HepG2 (cell line): Measurements from ENCODE around the gene GPR37L1. TPM values are rescaled to one million over a fixed set of nuclear protein-coding genes. Genes with fewer than 3 reads are reported as not detected.

ENCODE experiments used
- ATAC-seq: fragments of 200-7000 bp; cut with Tn5 transposase; 3 replicates; pipeline ENCODE4 v1.9.1; 2020; ENCODE audit warnings: mild to moderate bottlenecking, moderate library complexity
- BruUV-seq: library from RNA; stranded (reverse); fragments of 400-500 nt; replicated peaks from 2 replicates; lab custom pipeline; 2021; lab: Mats Ljungman, UMichigan
- CTCF ChIA-PET: fragments of 300-600 bp; formaldehyde crosslinking; extraction: SDS; loops from one replicate; lab custom pipeline; 2021; ENCODE audit warnings: low total read pairs, inconsistent platforms, low intra/inter-chr PET ratio; lab: Yijun Ruan, JAX
- POLR2A ChIA-PET: fragments of 350-600 bp; sonication (Branson Sonifier 250); formaldehyde crosslinking; loops from one replicate; lab custom pipeline; 2020; ENCODE audit warnings: antibody characterized with exemption, inconsistent platforms; lab: Yijun Ruan, JAX
- DNase-seq: peaks from one replicate; pipeline ENCODE4 v3.0.0-alpha.2; 2015; ENCODE audit warnings: low spot score
- FAIRE-seq: peaks from 3 replicates; lab custom pipeline; 2011; peaks lifted over from hg19 to GRCh38; lab: Jason Lieb, UNC
- H2AFZ ChIP-seq: one replicate; pipeline ENCODE4 v1.6.1; 2011; ENCODE audit warnings: low read length, inconsistent platforms
- H3K27ac ChIP-seq: fragments of 300-600 bp; 3 replicates; pipeline ENCODE4 v1.8.0; 2011; ENCODE audit warnings: mixed run types, mild to moderate bottlenecking, mixed read lengths, low read length, inconsistent platforms; ENCODE audit not compliant: insufficient read depth; ENCODE audit errors: extremely low read length
- H3K27me3 ChIP-seq, 2 experiments: fragments of 200-600 bp in 1 of 2; 2 replicates in 1 of 2; 3 replicates in 1 of 2; pipeline versions ENCODE4 v1.6.0 to v1.8.0; 2011; ENCODE audit warnings: low read length in 2 of 2, mild to moderate bottlenecking in 2 of 2, moderate library complexity in 2 of 2, inconsistent platforms in 1 of 2; ENCODE audit not compliant: insufficient read depth in 2 of 2, control insufficient read depth in 1 of 2
- H3K36me3 ChIP-seq, 2 experiments: fragments of 200-600 bp in 1 of 2; replicated peaks in 1 of 2; 2 replicates in 1 of 2; 3 replicates in 1 of 2; pipeline versions ENCODE4 v1.5.1 to v1.8.0; 2011; ENCODE audit warnings: low read length in 2 of 2, inconsistent platforms in 1 of 2; ENCODE audit not compliant: insufficient read depth in 2 of 2, control insufficient read depth in 1 of 2
- H3K4me1 ChIP-seq: 2 replicates; pipeline ENCODE4 v1.5.1; 2012; ENCODE audit warnings: low read length, inconsistent platforms; ENCODE audit not compliant: insufficient read depth
- H3K4me2 ChIP-seq: 2 replicates; pipeline ENCODE4 v1.6.0; 2011; ENCODE audit warnings: low read depth, low read length, inconsistent platforms
- H3K4me3 ChIP-seq, 3 experiments: fragments of 200-600 bp in 1 of 3; sonication (generic), shearing (Covaris generic) in 1 of 3; replicated peaks in 1 of 3; 2 replicates each; pipeline ENCODE4 v1.5.1; 2011 to 2016; ENCODE audit warnings: low read length in 3 of 3, inconsistent platforms in 2 of 3, low read depth in 2 of 3, mild to moderate bottlenecking in 2 of 3, control low read depth in 1 of 3, mixed read lengths in 1 of 3; ENCODE audit not compliant: insufficient read depth in 1 of 3
- H3K79me2 ChIP-seq: one replicate; pipeline ENCODE4 v1.6.1; 2011; ENCODE audit warnings: low read length, inconsistent platforms; ENCODE audit not compliant: insufficient read depth
- H3K9ac ChIP-seq: 2 replicates; pipeline ENCODE4 v1.6.0; 2011; ENCODE audit warnings: mild to moderate bottlenecking, low read depth, low read length, inconsistent platforms; ENCODE audit not compliant: insufficient read depth
- H3K9me3 ChIP-seq: 2 replicates; pipeline ENCODE4 v1.5.1; 2012; ENCODE audit warnings: mild to moderate bottlenecking, low read length
- H4K20me1 ChIP-seq: 2 replicates; pipeline ENCODE4 v1.6.0; 2011; ENCODE audit warnings: inconsistent platforms, mild to moderate bottlenecking, low read length, moderate library complexity; ENCODE audit not compliant: insufficient read depth
- CBX2 ChIP-seq, 2 experiments: fragments of 200-600 bp in 1 of 2; sonication (generic); formaldehyde crosslinking in 1 of 2; IDR thresholded peaks; 2 replicates each; pipeline versions ENCODE4 v1.7.0 to v1.8.1; 2018 to 2022; ENCODE audit warnings: low read depth in 2 of 2, low read length in 1 of 2, mild to moderate bottlenecking in 1 of 2, missing genetic modification reagents in 1 of 2
- GRHL1 ChIP-seq: sonication (generic); formaldehyde crosslinking; conservative IDR thresholded peaks from 2 replicates; pipeline ENCODE4 v1.8.0; 2022; ENCODE audit warnings: missing genetic modification reagents
- HCFC1 ChIP-seq: fragments of 150-350 bp; IDR thresholded peaks from 2 replicates; pipeline ENCODE4 v1.6.1; 2014; ENCODE audit warnings: low read depth, low read length
- HNF4A ChIP-seq: sonication (generic); formaldehyde crosslinking; IDR thresholded peaks from 2 replicates; pipeline ENCODE4 v1.4.0; 2020; ENCODE audit warnings: missing genetic modification reagents
- HNRNPK ChIP-seq: fragments of 200-400 bp; formaldehyde crosslinking; IDR thresholded peaks from 2 replicates; pipeline ENCODE4 v1.6.1; 2018; ENCODE audit warnings: low read length, low read depth, moderate library complexity, mild to moderate bottlenecking; ENCODE audit not compliant: poor library complexity, severe bottlenecking
- MED8 ChIP-seq: sonication (generic); formaldehyde crosslinking; IDR thresholded peaks from 2 replicates; pipeline ENCODE4 v1.8.1; 2023; ENCODE audit warnings: mild to moderate bottlenecking, missing genetic modification reagents; ENCODE audit not compliant: insufficient replicate concordance
- MTF1 ChIP-seq: sonication (generic); formaldehyde crosslinking; IDR thresholded peaks from 2 replicates; pipeline ENCODE4 v1.5.0; 2020; ENCODE audit warnings: missing genetic modification reagents
- PHF21A ChIP-seq: sonication (generic); formaldehyde crosslinking; IDR thresholded peaks from 2 replicates; pipeline ENCODE4 v1.5.0; 2020; ENCODE audit warnings: mild to moderate bottlenecking, missing genetic modification reagents
- PRDM4 ChIP-seq: sonication (generic); formaldehyde crosslinking; IDR thresholded peaks from 2 replicates; pipeline ENCODE4 v1.9.0; 2021; ENCODE audit warnings: missing genetic modification reagents, borderline replicate concordance
- REXO4 ChIP-seq: sonication (generic); formaldehyde crosslinking; IDR thresholded peaks from 2 replicates; pipeline ENCODE4 v1.8.0; 2022; ENCODE audit warnings: missing genetic modification reagents, mild to moderate bottlenecking, borderline replicate concordance
- SMARCE1 ChIP-seq: fragments of 450-650 bp; IDR thresholded peaks from 2 replicates; pipeline ENCODE4 v1.6.1; 2017; ENCODE audit warnings: borderline replicate concordance
- SMYD3 ChIP-seq: sonication (generic); formaldehyde crosslinking; IDR thresholded peaks from 2 replicates; pipeline ENCODE4 v1.8.1; 2023; ENCODE audit warnings: mild to moderate bottlenecking, missing genetic modification reagents
- TCF12 ChIP-seq, 2 experiments: fragments of 450-650 bp in 1 of 2; sonication (generic) in 1 of 2; formaldehyde crosslinking in 1 of 2; IDR thresholded peaks; 2 replicates each; pipeline versions ENCODE4 v1.6.1 to v1.8.0; 2017 to 2022; ENCODE audit warnings: antibody characterized with exemption in 1 of 2, mild to moderate bottlenecking in 1 of 2, missing genetic modification reagents in 1 of 2, moderate library complexity in 1 of 2
- ZNF30 ChIP-seq: sonication (generic); formaldehyde crosslinking; IDR thresholded peaks from 2 replicates; pipeline ENCODE4 v1.5.0; 2020; ENCODE audit warnings: mild to moderate bottlenecking, missing genetic modification reagents
- ZNF503 ChIP-seq: sonication (generic); formaldehyde crosslinking; IDR thresholded peaks from 2 replicates; pipeline ENCODE4 v1.4.0; 2020; ENCODE audit warnings: missing genetic modification reagents
- ZNF577 ChIP-seq: sonication (generic); formaldehyde crosslinking; IDR thresholded peaks from 2 replicates; pipeline ENCODE4 v1.4.0; 2020; ENCODE audit warnings: mild to moderate bottlenecking, low read depth, missing genetic modification reagents, borderline replicate concordance
- ZNF7 ChIP-seq: IDR thresholded peaks from 2 replicates; pipeline ENCODE4 v1.6.1; 2016; ENCODE audit warnings: missing biosample characterization, missing genetic modification reagents
- WGBS: methylation state at CpG from one replicate; pipeline ENCODE4 v1.1.6; 2017; ENCODE audit warnings: low lambda C conversion rate; 5-methylcytosine and 5-hydroxymethylcytosine counted together
- in situ Hi-C: cut with HindIII; loops from 2 replicates; pipeline ENCODE4 v1.10.0; 2017; ENCODE audit warnings: low pct_unique_long_range_greater_than_20kb; ENCODE audit not compliant: extremely low pct_ligation_motif_present
- intact Hi-C: fragments of 100-400 bp; cut with micrococcal nuclease; formaldehyde crosslinking; loops from one replicate; pipeline ENCODE4 v1.10.0; 2022; ENCODE audit not compliant: unreplicated experiment
- polyA plus RNA-seq, 8 experiments: library from polyadenylated mRNA; depleted of rRNA in 3 of 8; stranded (reverse) in 7 of 8; unstranded in 1 of 8; fragments of >200 nt; fragmentation: Illumina TruSeq in 4 of 8; extraction: Trizol in 4 of 8; gene quantifications; 2 replicates each; pipeline versions ENCODE4 v1.2.1 to v1.2.3, GENCODE V29; 2011 to 2016; ENCODE audit warnings: low read depth in 4 of 8, missing spikeins in 1 of 8, mixed read lengths in 1 of 8; ENCODE audit not compliant: insufficient read depth in 1 of 8
- total RNA-seq, 5 experiments: library from RNA; depleted of rRNA; stranded (reverse); fragments of >200 nt; fragmentation: Illumina TruSeq; extraction: Trizol; gene quantifications; 2 replicates each; pipeline ENCODE4 v1.2.3, GENCODE V29; 2016; ENCODE audit warnings: low read depth in 1 of 5

The GPR37L1 gene
- total and polyA plus RNA-seq, 2 of the 13 experiments (the other 11 are each of a cell fraction or from before 2014, with no cell fraction given): 0.13 TPM; not detected in 1

- TF ChIP-seq GRHL1 (CRISPR knock-in tag): no peak
- TF ChIP-seq CBX2 (IDR thresholded peaks at IDR 0.05; ENCODE audit: low read depth, low read length): no peak
- TF ChIP-seq CBX2 (CRISPR knock-in tag; IDR thresholded peaks at IDR 0.05; ENCODE audit: low read depth): no peak
- no peak for TF ChIP-seq TCF12 (IDR thresholded peaks at IDR 0.05)
- no peak for TF ChIP-seq TCF12 (CRISPR knock-in tag; IDR thresholded peaks at IDR 0.05)
- TF ChIP-seq PHF21A (CRISPR knock-in tag): no peak
- no peak for TF ChIP-seq HNF4A (CRISPR knock-in tag)
These were observed 46.1 kb downstream of the GPR37L1 start (continued) for GRCh38 chr1:202168861-202169260.

- ChIA-PET CTCF (no interaction called here), POLR2A (no interaction called here)
- Histone ChIP-seq H3K9ac (no peak overlapping the region), H3K9me3 (no peaks in the 10 kb centered on the region), H2AFZ (no peak overlapping the region), H3K36me3 (no peaks in the 10 kb centered on the region), H3K4me3 (no peak overlapping the region), H4K20me1 (no peaks in the 10 kb centered on the region), H3K79me2 (no peaks in the 10 kb centered on the region), H3K27ac (no peak overlapping the region), H3K4me1 (no peaks in the 10 kb centered on the region), H3K4me2 (no peak overlapping the region), H3K27me3 (peaks cover 5 to 17% of the 10 kb centered on the region in 2 experiments; a peak in 4 of 5 replicates)
- ATAC-seq: peak; percentile 27; the same call in 1 of the 3 replicates
- intact Hi-C loops: no loop called here
- WGBS: 46% methylated on average over 6 of the region's 6 CpGs
- DNase-seq: no peak
- no TSS peak for BruUV-seq
- TF ChIP-seq REXO4: no peak
- no peak for TF ChIP-seq MED8 (CRISPR knock-in tag)
- no peak for TF ChIP-seq ZNF7 (CRISPR knock-in tag)
- TF ChIP-seq SMARCE1: no peak
- no peak for TF ChIP-seq ZNF503
- TF ChIP-seq ZNF30 (CRISPR knock-in tag): no peak
- no peak for TF ChIP-seq HCFC1
- TF ChIP-seq SMYD3: no peak
- TF ChIP-seq PRDM4 (CRISPR knock-in tag): no peak
- TF ChIP-seq ZNF577 (CRISPR knock-in tag): no peak
- no peak for TF ChIP-seq HNRNPK
- TF ChIP-seq MTF1 (CRISPR knock-in tag): no peak
- no peak for FAIRE-seq
- in situ Hi-C loops: no loop called here
These were observed 48.0 kb downstream of the GPR37L1 start for GRCh38 chr1:202170726-202171125.
